Measurements from ENCODE around the gene ANAPC13. TPM values are rescaled to one million over a fixed set of nuclear protein-coding genes. Genes with fewer than 3 reads are reported as not detected.

The ANAPC13 gene
- total RNA-seq, 1 experiment from 2014 or later: 61.5 TPM

DNA sequence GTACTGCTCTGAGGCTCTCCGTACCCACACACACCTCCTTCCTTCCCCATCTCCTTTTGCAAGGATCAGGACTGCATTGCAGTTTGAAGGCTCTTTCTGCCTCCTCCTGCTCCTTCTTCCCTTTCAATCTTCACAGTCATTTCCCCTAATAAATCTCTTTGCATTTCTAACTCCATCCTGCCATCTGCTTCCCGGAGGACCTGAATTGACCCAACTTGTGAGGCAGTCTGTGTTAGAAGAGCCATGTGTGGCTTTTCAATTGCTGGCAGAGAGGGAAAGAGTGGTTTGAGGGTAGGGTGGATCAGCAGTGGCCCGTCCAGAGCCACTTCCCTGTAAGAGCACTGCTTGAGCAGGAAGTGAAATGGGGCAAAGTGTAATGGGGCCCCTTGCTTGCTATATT is 35.8 kb downstream of the ANAPC13 start:
- peaks cover 31% of the 10 kb centered on the region for H3K4me1 Mint-ChIP-seq (ENCODE audit: insufficient read depth, unreplicated experiment)
- DNase-seq (ENCODE audit: unreplicated experiment): no peak
- ChIA-PET CTCF (interaction anchor here (1.3 to 7.0 kb wide), 5 partner anchors 25 to 142 kb away, joined by 3 to 58 read pairs (median 9); no protein-coding TSS in a partner anchor), POLR2A (interaction anchor here (0.9 to 1.9 kb wide), 2 partner anchors 76 to 141 kb away, joined by 3 to 9 read pairs; partner anchors contain the start of gene AMOTL2)
- intact Hi-C loops (cut with micrococcal nuclease): loop anchor here (1.0 to 2.0 kb wide), 2 partner anchors 75 to 142 kb away; partner anchors contain the start of gene AMOTL2
- H3K27me3 Mint-ChIP-seq (ENCODE audit: insufficient read depth, unreplicated experiment): no peaks in the 10 kb centered on the region
- H3K36me3 Mint-ChIP-seq (ENCODE audit: insufficient read depth, unreplicated experiment): no peaks in the 10 kb centered on the region
- H3K27ac Mint-ChIP-seq (ENCODE audit: low read depth, unreplicated experiment): no peak overlapping the region
- H3K9me3 Mint-ChIP-seq (ENCODE audit: unreplicated experiment): peaks cover 4% of the 10 kb centered on the region
- BruUV-seq (replicated peaks): no TSS peak
- TF ChIP-seq CTCF (IDR thresholded peaks at IDR 0.05; ENCODE audit: unreplicated experiment): no peak
- no peak overlapping the region for H3K4me3 Mint-ChIP-seq (ENCODE audit: unreplicated experiment)

- no peaks in the 10 kb centered on the region for H3K36me3 Mint-ChIP-seq (ENCODE audit: insufficient read depth, unreplicated experiment)
- no peak overlapping the region for H3K27ac Mint-ChIP-seq (ENCODE audit: low read depth, unreplicated experiment)
- peaks cover 9% of the 10 kb centered on the region for H3K9me3 Mint-ChIP-seq (ENCODE audit: unreplicated experiment)
- CTCF ChIA-PET: interaction anchor here (0.7 to 7.0 kb wide), 7 partner anchors 21 to 1468 kb away, joined by 3 to 58 read pairs (median 4); no protein-coding TSS in a partner anchor
- POLR2A ChIA-PET: interaction anchor here (0.9 to 1.9 kb wide), 2 partner anchors 75 to 140 kb away, joined by 3 to 9 read pairs; partner anchors contain the start of gene AMOTL2
- no TSS peak for BruUV-seq (replicated peaks)
- peak; percentile 47 for TF ChIP-seq CTCF (IDR thresholded peaks at IDR 0.05; ENCODE audit: unreplicated experiment)
- H3K4me3 Mint-ChIP-seq (ENCODE audit: unreplicated experiment): no peak overlapping the region
- intact Hi-C loops (cut with micrococcal nuclease): loop anchor here (1.0 to 2.0 kb wide), 2 partner anchors 74 to 141 kb away; partner anchors contain the start of gene AMOTL2
- peak; percentile 67 for DNase-seq (ENCODE audit: unreplicated experiment)
- H3K4me1 Mint-ChIP-seq (ENCODE audit: insufficient read depth, unreplicated experiment): peaks cover 37% of the 10 kb centered on the region
- H3K27me3 Mint-ChIP-seq (ENCODE audit: insufficient read depth, unreplicated experiment): no peaks in the 10 kb centered on the region
Measured at GRCh38 chr3:134449277-134449676, 36.5 kb downstream of the ANAPC13 start.

DNA sequence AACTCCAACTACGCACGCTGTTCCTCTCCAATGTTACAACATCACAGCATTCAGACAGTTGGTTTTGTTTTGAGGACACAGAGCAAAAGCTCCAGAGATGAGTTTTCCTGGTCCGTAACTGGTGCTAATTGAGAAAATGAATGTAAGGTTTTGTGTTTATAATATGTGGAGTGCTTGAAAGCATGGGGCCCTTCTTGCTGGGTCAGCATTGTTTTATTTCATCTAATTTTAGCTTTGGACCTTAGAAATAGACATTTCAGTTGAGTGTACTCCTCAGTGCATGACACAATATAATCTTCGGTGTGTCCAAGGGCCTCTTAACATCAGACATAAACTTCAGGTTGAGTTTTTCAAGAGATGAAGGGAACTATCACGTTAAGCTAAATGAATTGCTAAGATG is 37.1 kb downstream of the ANAPC13 start:
- peaks cover 37% of the 10 kb centered on the region for H3K4me1 Mint-ChIP-seq (ENCODE audit: insufficient read depth, unreplicated experiment)
- POLR2A ChIA-PET: interaction anchor here (0.6 to 1.9 kb wide), 2 partner anchors 74 to 96 kb away, joined by 3 to 9 read pairs; partner anchors contain the start of gene AMOTL2
- CTCF ChIA-PET: interaction anchor here (0.7 to 7.0 kb wide), 8 partner anchors 15 to 1468 kb away, joined by 3 to 58 read pairs (median 4); no protein-coding TSS in a partner anchor
- no peak overlapping the region for H3K27ac Mint-ChIP-seq (ENCODE audit: low read depth, unreplicated experiment)
- no peak overlapping the region for H3K4me3 Mint-ChIP-seq (ENCODE audit: unreplicated experiment)
- H3K36me3 Mint-ChIP-seq (ENCODE audit: insufficient read depth, unreplicated experiment): no peaks in the 10 kb centered on the region
- no peak for TF ChIP-seq CTCF (IDR thresholded peaks at IDR 0.05; ENCODE audit: unreplicated experiment)
- H3K27me3 Mint-ChIP-seq (ENCODE audit: insufficient read depth, unreplicated experiment): no peaks in the 10 kb centered on the region
- intact Hi-C loops (cut with micrococcal nuclease): loop anchor here (1.0 to 2.0 kb wide), 2 partner anchors 74 to 140 kb away; partner anchors contain the start of gene AMOTL2
- peaks cover 9% of the 10 kb centered on the region for H3K9me3 Mint-ChIP-seq (ENCODE audit: unreplicated experiment)
- no peak for DNase-seq (ENCODE audit: unreplicated experiment)
- no TSS peak for BruUV-seq (replicated peaks)

DNA sequence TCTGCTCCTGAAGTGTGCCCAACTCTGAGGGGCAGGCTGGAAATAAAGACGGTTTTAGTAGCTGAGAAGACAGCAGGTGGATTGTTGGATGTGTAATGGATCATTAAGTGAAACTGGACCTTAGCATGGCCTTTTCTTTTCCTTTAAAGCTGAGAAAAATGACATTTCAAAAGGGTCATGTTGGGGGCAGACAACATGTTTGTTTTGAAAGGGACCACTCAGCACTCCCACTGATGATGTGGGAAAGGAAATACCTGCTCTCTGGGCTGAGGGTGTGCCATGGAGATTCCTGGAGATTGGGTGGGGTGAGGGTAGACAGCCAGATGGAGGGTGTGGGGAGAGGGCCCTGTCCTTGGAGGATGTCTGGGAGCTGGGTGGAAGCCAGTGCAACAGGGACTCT is 38.4 kb downstream of the ANAPC13 start:
- DNase-seq (ENCODE audit: unreplicated experiment): no peak
- CTCF ChIA-PET: interaction anchor here (1.4 to 7.0 kb wide), 4 partner anchors 26 to 230 kb away, joined by 3 to 58 read pairs (median 20); no protein-coding TSS in a partner anchor
- POLR2A ChIA-PET: interaction anchor here (1.1 to 3.4 kb wide), 5 partner anchors 11 to 84 kb away, joined by 3 to 25 read pairs (median 5); partner anchors contain the start of gene AMOTL2
- Mint-ChIP-seq H3K4me3 (ENCODE audit: unreplicated experiment) (no peak overlapping the region), H3K27me3 (ENCODE audit: insufficient read depth, unreplicated experiment) (no peaks in the 10 kb centered on the region), H3K27ac (ENCODE audit: low read depth, unreplicated experiment) (no peak overlapping the region), H3K9me3 (ENCODE audit: unreplicated experiment) (peaks cover 9% of the 10 kb centered on the region), H3K4me1 (ENCODE audit: insufficient read depth, unreplicated experiment) (peaks cover 40% of the 10 kb centered on the region), H3K36me3 (ENCODE audit: insufficient read depth, unreplicated experiment) (no peaks in the 10 kb centered on the region)
- intact Hi-C loops (cut with micrococcal nuclease): no loop called here
- TF ChIP-seq CTCF (IDR thresholded peaks at IDR 0.05; ENCODE audit: unreplicated experiment): no peak
- no TSS peak for BruUV-seq (replicated peaks)
